ENCODE measurements around the gene RCC2. TPM values are rescaled to one million over a fixed set of nuclear protein-coding genes. Genes with fewer than 3 reads are reported as not detected.
"Not testable (repeated sequence)": the region's sequence is repeated elsewhere in the genome, so short reads cannot be mapped to it uniquely, and the experiment has no call there.

Gene RCC2
- polyA plus RNA-seq, 4 donors, result 50.7 to 103 (median 98.3) TPM

DNA sequence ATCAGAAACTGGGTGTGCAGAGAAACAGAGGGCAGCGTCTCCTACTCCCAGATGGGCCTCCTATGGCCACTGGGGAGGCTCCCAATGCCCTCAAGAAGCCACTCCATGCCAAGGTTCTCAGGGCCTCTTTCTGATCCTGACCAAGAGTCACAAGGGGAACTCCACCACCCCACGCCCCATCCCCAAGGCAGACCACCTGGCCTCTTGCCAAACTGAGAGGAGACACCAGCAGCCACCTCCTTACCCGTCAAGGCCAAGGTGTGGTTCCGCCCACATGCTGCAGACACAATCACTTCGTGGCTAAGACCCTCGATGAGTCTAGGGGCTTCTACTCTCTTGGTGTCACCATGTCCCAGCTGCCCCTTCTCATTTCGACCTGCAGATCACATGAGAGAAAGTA, 17.0 kb downstream of the RCC2 start:
- DNase-seq (ENCODE audit: low read depth in 4 of 4, low spot score in 3 of 4), result no peak

DNA sequence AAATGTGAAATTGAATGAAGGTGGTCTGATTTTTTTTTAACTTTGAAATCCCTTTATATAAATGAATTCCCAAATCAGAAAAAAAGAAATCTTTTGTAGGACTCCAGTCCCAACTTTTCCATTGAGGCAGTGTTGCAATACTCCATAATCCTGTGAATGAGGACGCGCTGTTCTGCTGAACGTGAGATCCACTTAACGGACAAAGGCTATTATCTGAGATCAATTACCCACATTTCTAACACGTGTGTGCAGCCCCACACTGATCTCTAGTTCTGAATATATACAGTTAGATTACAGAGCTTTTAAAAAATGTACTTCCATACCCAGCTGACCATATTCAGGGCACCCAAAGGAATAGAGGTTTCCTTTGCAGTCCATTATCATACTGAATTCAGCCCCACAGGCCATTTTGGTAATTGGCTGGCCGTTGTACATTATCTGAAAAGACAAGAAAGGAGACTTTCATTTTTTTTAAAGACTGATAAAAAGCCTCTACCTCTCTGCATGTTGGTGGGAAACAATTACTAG, 19.0 kb downstream of the RCC2 start:
- DNase-seq (ENCODE audit: low read depth in 4 of 4, low spot score in 3 of 4), result no peak

DNA sequence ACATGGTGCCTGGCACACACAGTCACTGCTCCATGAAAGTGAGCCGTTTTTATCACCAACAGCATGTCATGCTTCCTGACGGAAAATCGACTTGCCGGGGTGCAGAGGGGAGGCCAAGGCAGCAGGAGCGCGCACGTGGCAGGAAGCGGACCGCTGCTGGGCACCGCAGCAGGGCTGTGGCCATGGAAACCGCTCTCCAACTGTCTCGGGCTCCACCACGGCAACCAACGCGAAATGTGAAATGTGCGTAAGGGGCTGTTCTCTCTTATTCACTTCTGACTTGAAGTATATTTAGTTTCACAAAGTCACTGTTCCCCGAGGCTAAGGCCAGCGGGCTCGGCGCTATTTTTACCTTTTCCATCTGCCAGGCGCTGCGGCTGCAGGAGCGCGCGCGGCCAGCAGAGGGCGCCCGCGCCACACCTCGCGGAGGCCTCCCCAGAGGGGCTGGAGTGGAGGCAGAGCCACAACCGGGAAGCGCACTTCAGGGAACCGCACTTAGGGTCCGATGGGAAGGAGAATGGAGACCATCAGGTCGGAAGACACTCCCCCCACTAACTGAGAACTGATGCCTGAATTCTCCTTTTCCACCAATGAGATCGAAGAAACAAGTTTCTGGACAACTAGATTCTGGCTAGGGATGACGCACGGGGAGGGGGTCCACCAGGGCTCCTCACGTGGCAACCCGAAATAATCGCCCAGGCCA, 19.7 kb downstream of the RCC2 start:
- no peak for DNase-seq (ENCODE audit: low read depth in 4 of 4, low spot score in 3 of 4)

DNA sequence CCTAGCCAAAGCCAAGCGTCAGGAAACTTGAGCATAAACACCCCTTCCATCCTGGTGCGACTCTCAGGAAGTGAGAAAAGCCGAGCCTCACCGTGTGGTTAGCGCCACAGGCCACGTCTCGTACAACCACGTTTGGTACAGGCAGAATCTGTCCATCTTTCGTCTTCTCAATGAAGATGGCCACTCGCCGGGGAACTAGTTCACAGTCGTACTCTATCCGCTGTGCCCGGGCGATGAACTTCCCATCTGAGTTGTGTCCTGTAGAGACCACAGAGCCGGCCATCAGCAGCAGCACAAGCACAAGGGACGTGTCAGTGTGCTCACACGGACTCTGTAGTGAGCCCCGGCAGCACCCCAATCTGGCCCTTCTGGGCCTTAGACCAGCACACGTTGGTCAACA, 23.1 kb downstream of the RCC2 start:
- no peak for DNase-seq (ENCODE audit: low read depth in 4 of 4, low spot score in 3 of 4)

DNA sequence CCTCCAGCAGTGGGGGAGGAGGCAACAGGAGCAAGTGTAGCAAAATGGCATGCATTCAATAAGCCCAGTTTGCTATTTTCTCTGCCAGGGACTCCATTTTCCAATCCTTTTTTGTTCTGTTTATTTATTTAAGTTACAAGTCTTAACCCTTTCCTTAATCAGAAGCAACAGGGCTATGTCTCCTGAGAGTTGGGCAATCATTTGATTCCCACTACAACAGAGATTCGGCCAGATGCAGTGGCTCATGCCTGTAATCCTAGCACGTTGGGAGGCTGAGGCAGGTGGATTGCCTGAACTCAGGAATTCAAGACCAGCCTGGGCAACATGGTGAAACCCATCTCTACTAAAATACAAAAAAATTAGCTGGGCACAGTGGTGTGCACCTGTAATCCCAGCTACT, 25.5 kb downstream of the RCC2 start:
- DNase-seq (ENCODE audit: low read depth in 4 of 4, low spot score in 3 of 4), result no peak

DNA sequence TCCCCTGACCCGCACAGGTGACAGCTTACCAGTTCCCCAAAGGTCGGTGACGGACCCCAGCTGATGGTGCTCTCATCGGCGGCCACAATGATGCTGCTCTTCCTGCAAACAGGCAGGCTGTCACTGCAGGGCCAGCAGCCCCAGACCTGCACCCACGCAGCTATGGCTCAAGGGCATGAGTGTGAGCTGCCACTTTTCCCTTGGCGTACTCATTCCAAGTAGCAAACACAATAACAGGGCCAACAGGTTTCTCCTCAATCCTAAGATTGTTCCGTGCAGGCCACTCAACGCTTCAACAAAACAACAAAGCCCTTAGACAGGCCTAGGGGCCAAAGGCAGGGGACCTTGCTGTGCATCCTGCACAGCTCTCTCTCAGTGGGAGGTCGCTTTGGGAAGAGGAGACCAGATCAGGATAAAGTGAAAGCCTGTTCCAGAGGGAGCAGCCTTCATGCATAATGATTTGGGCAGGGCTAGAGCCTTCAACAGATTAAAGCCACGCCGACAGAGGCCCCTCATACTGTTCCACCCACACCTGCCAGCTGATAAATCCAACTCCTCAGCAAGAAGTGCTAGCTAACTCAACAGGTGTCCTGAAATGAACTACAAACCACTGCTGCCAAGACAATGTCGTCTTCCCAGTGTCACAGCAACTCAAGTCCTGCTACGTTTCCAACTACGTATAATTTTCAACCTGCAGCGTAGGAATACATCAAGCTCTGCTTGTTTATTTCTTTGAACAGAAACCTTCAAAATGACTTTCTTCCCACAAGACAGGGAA, 27.2 kb downstream of the RCC2 start:
- DNase-seq (ENCODE audit: low read depth in 4 of 4, low spot score in 3 of 4), result no peak

DNA sequence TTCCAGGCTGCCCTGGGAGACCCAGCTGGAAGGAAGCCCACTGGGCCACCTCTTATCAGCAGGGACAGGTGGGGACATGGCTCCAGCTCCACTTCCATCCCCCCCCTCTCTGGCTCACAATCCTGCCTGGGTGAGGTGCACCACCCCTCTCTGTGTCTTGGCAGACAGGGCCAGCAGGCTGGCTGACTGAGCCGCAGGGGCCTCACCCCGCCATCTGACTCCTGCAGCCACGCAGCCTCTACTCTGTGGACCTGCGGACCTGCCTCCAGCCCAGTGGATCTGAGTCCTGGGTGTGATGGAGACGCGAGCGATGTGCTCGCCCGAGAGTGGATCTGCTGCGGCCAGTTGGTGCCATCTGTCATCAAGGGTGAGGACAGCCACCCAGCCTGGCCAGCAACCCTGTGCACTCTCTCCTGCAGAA, 30.1 kb downstream of the RCC2 start:
- no peak for DNase-seq (ENCODE audit: low read depth in 4 of 4, low spot score in 3 of 4)

DNA sequence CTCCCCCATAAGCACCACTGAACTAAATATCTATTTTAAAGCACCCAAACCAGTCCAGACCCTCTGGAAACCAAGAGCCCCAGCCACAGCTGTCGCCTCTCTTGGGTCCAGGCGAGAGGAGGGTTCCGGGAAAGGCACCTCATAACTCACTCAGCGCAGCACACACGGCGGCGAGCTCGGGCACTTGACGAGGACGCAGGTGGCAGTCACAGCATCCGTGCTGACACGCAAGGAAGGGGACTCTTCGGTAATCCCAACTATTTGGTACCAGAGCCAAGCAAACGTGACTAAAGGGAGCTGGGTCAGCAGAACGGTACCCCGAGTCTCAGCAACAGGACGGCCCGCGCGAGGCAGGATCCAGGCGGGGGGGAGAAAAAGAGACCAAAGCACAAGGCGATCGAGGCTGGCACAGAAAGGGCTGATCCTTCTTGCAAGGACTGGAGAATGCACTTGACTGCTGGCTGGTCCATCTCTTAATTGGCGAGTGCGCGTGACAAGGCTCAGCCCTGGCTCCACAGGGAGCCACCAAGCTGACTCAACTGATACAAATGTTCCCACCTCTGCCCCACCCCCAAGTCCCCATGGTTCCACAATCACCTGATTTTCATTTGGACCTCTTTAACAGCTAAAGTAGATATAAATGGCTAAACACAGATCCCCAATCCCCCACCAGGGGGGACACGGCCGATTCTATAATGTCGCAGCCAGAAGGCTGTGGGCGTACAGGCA, 31.5 kb downstream of the RCC2 start:
- not testable (repeated sequence) for DNase-seq (ENCODE audit: low read depth in 4 of 4, low spot score in 3 of 4)

DNA sequence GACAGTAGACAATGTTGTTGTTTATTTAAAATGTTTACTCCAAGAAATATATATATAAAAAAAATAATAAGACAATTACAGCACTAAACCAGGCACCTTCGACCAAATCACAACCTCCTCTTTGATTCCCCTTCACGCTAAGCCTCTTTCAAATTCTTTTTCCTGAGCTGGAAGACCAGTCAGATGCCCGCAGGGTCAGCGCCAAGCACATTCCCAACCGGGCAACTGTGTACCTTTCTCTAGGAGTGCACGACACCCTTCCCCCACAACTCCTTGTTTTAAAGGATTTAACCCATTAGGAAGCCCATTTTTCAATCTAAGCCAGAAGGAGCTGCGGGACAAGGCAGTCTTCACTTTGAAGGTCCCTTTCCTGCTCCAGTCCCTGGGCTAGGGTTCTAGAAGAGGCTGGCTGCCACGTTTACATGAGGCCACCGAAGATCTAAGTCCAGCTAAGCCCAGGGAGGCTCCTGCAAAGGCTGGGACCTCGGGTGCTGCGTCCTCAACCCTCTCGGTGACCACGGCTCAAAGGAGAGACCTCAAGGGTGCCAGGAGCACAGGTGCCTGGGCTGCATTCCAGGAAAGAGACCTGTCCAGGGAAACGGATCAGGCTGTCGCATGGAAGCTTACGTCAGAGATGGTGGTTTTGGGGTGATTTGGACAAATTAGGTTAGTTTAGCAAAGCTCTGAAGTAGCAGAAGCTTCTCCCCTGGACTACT, 32.6 kb downstream of the RCC2 start:
- not testable (repeated sequence) for DNase-seq (ENCODE audit: low read depth in 4 of 4, low spot score in 3 of 4)

DNA sequence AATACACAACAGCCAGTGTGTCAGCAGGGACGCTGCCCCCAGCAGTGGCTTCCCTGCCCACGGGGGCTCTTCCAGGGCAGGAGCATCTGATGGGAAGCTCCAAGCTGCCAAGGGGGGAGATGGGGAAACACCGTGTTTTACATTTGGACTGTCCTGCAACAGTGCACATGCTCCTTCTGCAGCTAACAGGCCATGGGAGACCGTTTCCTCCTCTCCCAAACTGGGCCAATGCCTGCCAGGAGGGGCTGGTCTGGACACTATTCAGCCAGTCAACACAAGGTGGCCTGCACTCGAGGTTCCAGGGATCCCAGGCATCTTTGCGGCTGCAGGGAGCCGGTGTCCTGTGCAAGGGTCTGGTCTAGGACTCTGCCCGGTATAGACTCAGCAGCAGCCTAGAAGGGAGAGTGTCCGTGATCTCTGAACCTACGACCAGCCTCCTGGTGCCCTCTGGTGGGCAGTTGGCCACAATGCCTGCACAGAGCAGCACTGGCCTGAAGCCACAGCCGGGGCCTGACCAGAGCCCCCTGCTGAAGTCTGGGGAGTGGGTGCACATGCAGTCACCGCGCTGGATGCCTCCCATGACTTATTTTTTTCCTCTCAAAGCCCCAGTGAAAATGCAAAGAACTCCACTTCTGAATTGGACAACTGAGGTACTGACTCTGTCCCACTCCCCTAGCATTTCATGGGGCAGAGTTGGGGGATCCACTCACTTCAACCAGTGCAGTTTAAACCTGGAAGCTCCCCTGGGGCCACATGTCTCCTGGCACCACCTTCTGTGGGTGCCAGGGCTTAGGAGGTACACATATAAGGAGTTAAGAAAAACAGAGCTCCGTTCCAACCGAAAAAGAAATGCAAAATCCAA, 33.3 kb downstream of the RCC2 start:
- DNase-seq (ENCODE audit: low read depth in 4 of 4, low spot score in 3 of 4), result peak in 2 of 4 donors; percentile 22 to 35

DNA sequence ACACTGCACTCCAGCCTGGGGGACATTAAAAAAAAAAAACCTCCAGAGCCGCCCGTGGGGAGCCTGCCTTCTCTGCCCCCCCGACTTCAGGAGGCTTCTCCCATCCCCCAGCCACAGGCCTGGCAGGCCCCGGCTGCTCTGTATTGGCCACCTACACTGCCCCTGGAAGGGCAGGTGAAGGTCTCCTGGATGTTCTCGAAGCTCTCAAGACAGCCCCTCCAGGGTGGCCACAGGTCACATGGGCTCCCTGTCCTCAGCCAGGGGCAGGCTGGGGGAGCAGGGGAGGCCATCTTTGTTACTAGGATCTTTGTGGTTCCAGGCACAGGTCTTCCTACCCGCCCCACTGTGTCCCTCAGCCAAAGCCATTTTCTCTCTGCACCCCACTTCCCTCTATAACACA, 34.7 kb downstream of the RCC2 start:
- no peak for DNase-seq (ENCODE audit: low read depth in 4 of 4, low spot score in 3 of 4)

DNA sequence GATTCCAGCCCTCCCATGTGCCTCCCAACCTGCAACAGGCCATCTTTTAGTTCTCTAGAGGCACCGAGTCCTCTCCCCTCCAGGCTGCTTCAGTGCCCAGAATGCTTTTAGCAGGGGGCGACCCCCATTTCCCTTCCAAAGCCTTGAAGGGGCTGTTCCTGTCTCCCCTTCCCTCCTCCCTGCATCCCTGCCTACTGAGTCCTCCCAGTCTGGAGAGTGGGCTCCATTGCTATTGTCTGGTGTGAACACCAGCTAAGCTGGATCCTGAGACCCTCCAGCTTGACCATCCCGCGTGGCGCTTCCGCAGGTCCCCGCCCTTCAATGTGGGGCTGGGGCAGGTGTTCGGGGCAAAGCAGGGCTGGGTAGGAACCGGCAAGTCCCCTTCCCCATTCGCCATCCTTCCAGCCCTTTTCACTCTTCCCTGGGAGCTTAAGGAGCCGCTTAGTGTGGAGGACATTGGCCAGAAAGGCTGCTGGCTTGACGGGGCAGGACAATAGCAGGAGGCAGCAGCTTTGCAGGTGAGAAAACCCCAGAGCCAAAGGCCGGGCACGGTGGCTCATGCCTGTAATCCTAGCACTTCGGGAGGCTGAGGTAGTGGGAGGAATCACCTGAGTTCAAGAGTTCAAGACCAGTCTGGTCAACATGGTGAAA, 35.3 kb downstream of the RCC2 start:
- no peak for DNase-seq (ENCODE audit: low read depth in 4 of 4, low spot score in 3 of 4)

DNA sequence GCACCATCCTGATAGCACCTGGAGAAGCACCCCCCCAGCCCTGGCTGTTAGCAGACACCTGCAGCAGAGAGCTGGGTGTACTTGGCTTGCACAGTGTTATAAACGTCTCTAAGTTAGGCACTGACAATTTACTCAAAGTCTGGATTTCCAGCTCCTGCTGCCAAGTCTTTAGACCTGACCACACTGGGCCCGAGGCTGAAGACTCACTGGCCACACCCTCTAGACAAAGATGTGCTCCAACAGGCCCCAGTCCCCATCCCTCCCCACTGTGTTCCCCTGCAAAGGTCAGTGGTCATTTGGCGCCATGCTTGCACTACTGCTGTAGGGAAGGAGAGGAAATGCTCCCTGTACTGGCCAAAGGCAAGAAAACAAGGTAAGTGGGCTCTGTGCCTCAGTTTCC, 36.4 kb downstream of the RCC2 start:
- DNase-seq (ENCODE audit: low read depth in 4 of 4, low spot score in 3 of 4), result no peak

DNA sequence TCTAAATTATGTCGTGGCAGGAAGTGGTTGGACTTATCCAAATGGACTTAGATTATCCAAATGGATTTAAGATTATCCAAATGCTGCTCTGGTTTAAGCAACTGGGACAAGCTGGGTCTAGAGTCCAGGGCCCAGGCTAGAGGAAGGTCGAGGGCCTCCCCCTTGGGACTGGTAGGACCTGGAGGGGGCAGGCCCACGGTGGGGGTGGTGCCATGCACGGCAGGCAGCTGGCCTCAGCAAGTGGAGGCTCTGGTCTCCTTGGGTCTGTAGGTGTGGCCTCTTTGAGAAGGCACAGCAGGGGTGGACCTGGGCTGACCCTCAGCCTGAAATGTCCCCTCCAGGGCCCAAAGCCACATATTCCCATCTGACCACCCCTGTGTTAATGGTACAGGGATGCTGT, 37.6 kb downstream of the RCC2 start:
- no peak for DNase-seq (ENCODE audit: low read depth in 4 of 4, low spot score in 3 of 4)

DNA sequence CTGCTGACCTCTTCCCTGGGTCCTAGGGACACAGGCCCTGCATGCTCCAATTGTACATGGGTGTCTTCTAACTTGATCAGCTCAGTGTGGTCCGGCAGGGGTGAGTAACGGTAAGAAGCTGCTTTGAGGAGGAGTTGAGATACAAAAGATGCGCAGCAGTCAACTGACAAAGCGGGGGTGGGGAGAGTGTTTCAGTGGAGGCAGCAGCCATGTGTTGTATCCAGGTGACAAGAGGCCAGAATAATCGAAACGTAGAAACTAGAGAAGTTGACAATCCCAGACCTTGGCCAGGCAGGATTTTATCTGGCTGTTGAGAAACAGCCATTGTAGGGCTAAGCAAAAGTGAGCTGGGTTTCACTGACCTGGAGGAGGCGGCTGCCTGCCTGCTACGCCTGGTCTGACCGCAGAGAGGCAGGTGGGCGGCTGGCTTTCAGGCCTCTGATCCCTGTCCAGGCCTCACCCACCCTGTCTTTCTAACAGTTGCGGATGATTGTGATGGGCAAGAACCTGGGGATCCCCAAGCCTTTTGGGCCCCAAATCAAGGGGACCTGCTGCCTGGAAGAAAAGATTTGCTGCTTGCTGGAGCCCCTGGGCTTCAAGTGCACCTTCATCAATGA, 38.6 kb downstream of the RCC2 start:
- DNase-seq (ENCODE audit: low read depth in 4 of 4, low spot score in 3 of 4), result no peak

DNA sequence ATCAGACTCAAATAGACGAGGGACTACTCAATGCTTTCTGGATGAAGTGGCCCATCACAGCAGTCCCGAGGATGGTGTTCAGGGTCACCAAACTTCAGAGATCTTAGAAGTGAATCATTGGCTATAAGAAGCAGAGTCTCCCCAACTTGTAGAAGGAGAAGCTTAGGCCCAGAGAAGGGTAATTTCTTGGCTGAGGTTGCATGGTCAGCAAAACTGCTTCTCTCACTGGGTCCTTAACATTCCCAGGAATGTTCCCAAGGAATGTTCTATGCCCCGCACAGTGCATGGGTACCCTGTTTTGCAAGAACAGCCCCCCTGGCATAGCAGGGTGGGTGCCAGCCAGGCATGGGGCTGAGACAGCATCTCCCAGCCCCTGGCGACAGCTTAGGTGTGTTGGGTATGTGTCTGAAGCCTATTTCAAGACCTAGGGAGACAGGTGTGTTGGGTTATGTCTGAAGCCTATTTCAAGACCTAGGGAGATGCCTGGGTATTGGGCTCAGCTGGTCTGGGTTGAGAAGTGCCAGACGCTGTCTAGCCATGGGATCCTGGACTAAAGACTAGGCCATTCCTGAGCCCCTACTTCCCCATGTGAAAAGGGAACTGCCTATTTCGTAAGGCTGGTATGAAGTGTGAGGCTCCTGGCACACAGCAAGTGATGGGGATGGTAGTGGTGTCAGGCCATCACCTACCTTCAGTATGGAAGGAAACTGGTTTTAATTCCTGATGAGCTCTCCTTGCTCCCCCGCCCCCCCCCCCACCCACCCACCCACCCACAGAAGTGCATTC, 41.4 kb downstream of the RCC2 start:
- DNase-seq (ENCODE audit: low read depth in 4 of 4, low spot score in 3 of 4), result no peak

DNA sequence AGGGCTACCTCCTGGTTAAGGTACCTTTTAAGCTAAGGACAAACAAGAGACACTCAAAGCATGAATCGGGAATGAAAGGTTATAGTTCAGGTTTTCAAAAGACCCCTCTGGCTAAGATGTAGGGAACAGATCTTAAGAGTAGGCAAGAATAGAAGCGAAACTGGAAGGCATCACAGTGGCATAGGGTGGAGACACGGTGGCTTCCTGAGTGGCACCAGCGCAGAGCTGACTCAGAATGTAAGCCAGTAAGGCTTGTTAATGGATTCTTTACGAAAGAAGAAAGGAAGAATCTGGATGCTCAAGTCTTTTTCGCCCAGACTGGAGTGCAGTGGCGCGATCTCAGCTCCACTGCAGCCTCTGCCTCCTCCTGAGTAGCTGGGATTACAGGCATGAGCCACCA, 46.2 kb downstream of the RCC2 start:
- DNase-seq (ENCODE audit: low read depth in 4 of 4, low spot score in 3 of 4), result no peak

DNA sequence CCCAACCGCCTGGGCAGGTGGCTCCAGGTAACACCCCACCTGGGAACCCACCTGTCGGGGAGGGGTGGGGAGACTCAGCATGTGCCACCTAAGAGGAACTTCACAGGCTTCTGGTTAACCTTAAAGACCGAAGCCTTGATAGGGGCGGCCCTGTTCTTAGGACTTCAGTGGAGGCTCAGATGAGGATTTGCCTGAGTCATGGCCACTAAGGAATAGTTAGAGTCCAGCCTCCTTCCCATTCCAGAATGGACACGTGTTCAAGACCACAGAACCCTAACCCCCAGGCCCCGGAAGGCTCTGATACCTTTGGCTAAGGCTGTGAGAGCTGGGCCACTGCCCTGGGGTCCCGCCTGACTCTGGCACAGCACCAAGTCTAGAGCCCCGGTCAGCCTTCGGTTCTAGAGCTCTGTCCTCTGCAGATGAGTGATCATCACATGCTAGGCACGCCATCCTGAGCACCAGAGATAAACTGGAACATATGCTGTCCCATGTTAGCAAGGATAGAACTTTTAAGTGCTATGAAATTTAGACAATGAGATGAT, 47.2 kb downstream of the RCC2 start:
- no peak for DNase-seq (ENCODE audit: low read depth in 4 of 4, low spot score in 3 of 4)

All from left renal pelvis (tissue), 4 donors.